Fibroblast of skin of right quadriceps (primary cell): Measurements from ENCODE around the gene BRD3.

ENCODE experiments used
- DNase-seq: peaks from one replicate; pipeline ENCODE4 v3.0.0-alpha.2; 2013

Gene BRD3

GRCh38 chr9:134035041-134036039 is 32.5 kb downstream of the BRD3 start:
- no peak for DNase-seq

GRCh38 chr9:134034215-134035040 is 33.4 kb downstream of the BRD3 start:
- no peak for DNase-seq

- no peak for DNase-seq
Measured at GRCh38 chr9:134033516-134034214, 34.2 kb downstream of the BRD3 start.

- DNase-seq: no peak
Measured at GRCh38 chr9:134032456-134033222, 35.2 kb downstream of the BRD3 start.

- no peak for DNase-seq
Measured at GRCh38 chr9:134031783-134032182, 36.0 kb downstream of the BRD3 start.

GRCh38 chr9:134030821-134031470 is 36.9 kb downstream of the BRD3 start:
- DNase-seq: no peak

GRCh38 chr9:134029248-134030226 is 38.3 kb downstream of the BRD3 start:
- DNase-seq: no peak

- DNase-seq: no peak
Measured at GRCh38 chr9:134028575-134029247, 39.1 kb downstream of the BRD3 start.

GRCh38 chr9:134028076-134028475 is 39.8 kb downstream of the BRD3 start:
- DNase-seq: no peak

GRCh38 chr9:134027561-134027960 is 40.3 kb downstream of the BRD3 start:
- no peak for DNase-seq

GRCh38 chr9:134026981-134027380 is 40.8 kb downstream of the BRD3 start:
- DNase-seq: no peak

- no peak for DNase-seq
Measured at GRCh38 chr9:134026581-134026980, 41.2 kb downstream of the BRD3 start.

- peak; percentile 27 for DNase-seq
Measured at GRCh38 chr9:134025606-134026541, 42.0 kb downstream of the BRD3 start.

GRCh38 chr9:134024828-134025605 is 42.8 kb downstream of the BRD3 start, which contains the start of gene BRD3OS:
TSS of gene BRD3OS (plus strand) at chr9:134025481. CDS start at chr9:134026748, 1,267 bp downstream.
- peak; percentile 100 for DNase-seq

GRCh38 chr9:134024214-134024792 is 43.5 kb downstream of the BRD3 start:
- DNase-seq: no peak

GRCh38 chr9:134014946-134015345 is 52.9 kb downstream of the BRD3 start:
- DNase-seq: no peak

GRCh38 chr9:134011401-134011800 is 56.4 kb downstream of the BRD3 start:
- no peak for DNase-seq
